HG03457 (cell line): ENCODE results near the gene SELENOO.
"Not testable (repeated sequence)": the region's sequence is repeated elsewhere in the genome, so short reads cannot be mapped to it uniquely, and the experiment has no call there.

Source experiments
- ATAC-seq: cut with Tn5 transposase; IDR thresholded peaks from one replicate; pipeline ENCODE4 v1.9.1; 2021; ENCODE audit warnings: moderate number of reproducible peaks; ENCODE audit not compliant: unreplicated experiment

Gene SELENOO

GRCh38 chr22:50198624-50199017, 2.2 kb upstream of the SELENOO start:
- no peak for ATAC-seq

- ATAC-seq, result no peak
Measured at GRCh38 chr22:50199251-50199721, 1.5 kb upstream of the SELENOO start.

GRCh38 chr22:50199829-50200460, 866 bp upstream of the SELENOO start:
- no peak for ATAC-seq

- no peak for ATAC-seq
Measured at GRCh38 chr22:50201191-50202129, 649 bp downstream of the SELENOO start.

GRCh38 chr22:50202130-50202666, 1.4 kb downstream of the SELENOO start:
- no peak for ATAC-seq

- no peak for ATAC-seq
Measured at GRCh38 chr22:50203288-50203687, 2.5 kb downstream of the SELENOO start.

- no peak for ATAC-seq
Measured at GRCh38 chr22:50204571-50204970, 3.8 kb downstream of the SELENOO start.

GRCh38 chr22:50204998-50205397, 4.2 kb downstream of the SELENOO start:
- ATAC-seq, result not testable (repeated sequence)

- ATAC-seq, result no peak
Measured at GRCh38 chr22:50205781-50206569, 5.2 kb downstream of the SELENOO start.

GRCh38 chr22:50206599-50206998, 5.8 kb downstream of the SELENOO start:
- no peak for ATAC-seq

- ATAC-seq, result no peak
Measured at GRCh38 chr22:50207383-50208140, 6.8 kb downstream of the SELENOO start.

GRCh38 chr22:50208430-50208938, 7.7 kb downstream of the SELENOO start:
- ATAC-seq, result no peak

GRCh38 chr22:50208939-50209892, 8.4 kb downstream of the SELENOO start:
- ATAC-seq, result no peak

GRCh38 chr22:50209893-50210292, 9.1 kb downstream of the SELENOO start:
- ATAC-seq, result no peak

GRCh38 chr22:50210378-50211139, 9.7 kb downstream of the SELENOO start:
- ATAC-seq, result no peak

GRCh38 chr22:50211147-50211546, 10.3 kb downstream of the SELENOO start:
- no peak for ATAC-seq

GRCh38 chr22:50213263-50213662, 12.5 kb downstream of the SELENOO start:
- no peak for ATAC-seq
